Measurements from ENCODE around the gene SRPRB. TPM values are rescaled to one million over a fixed set of nuclear protein-coding genes. Genes with fewer than 3 reads are reported as not detected.

SRPRB gene
- total RNA-seq, 1 experiment from 2014 or later: 54.8 TPM

- Histone ChIP-seq H3K4me1 (ENCODE audit: insufficient read depth, low read length) (no peaks in the 10 kb centered on the region), H4K20me1 (ENCODE audit: control insufficient read depth, insufficient read depth, insufficient read length) (no peaks in the 10 kb centered on the region), H3K9me3 (ENCODE audit: control insufficient read depth, low read depth, low read length) (no peaks in the 10 kb centered on the region), H3K23me2 (ENCODE audit: insufficient read length, low read depth, low read length, poor library complexity, severe bottlenecking) (no peaks in the 10 kb centered on the region), H3K14ac (ENCODE audit: insufficient read depth, low read length) (no peak overlapping the region), H3K4ac (ENCODE audit: low read depth, low read length) (no peak overlapping the region), H2AFZ (ENCODE audit: low read length) (no peak overlapping the region), H2BK15ac (ENCODE audit: low read depth, low read length) (no peak overlapping the region), H3K4me2 (ENCODE audit: insufficient read depth, insufficient read length, low read length) (no peak overlapping the region), H4K91ac (ENCODE audit: insufficient read length, low read depth, low read length) (no peak overlapping the region), H3K27me3 (ENCODE audit: insufficient read depth, low read length) (no peaks in the 10 kb centered on the region), H4K8ac (replicated peaks; ENCODE audit: insufficient read length, low read depth, low read length) (no peak overlapping the region), H3K23ac (ENCODE audit: insufficient read length, low read depth, low read length) (no peak overlapping the region), H2BK20ac (ENCODE audit: low read depth, low read length, poor library complexity, severe bottlenecking) (no peak overlapping the region), H3K18ac (ENCODE audit: insufficient read length, low read depth, low read length) (no peak overlapping the region), H3K79me2 (ENCODE audit: insufficient read depth, low read length) (no peaks in the 10 kb centered on the region), H2AK5ac (ENCODE audit: insufficient read length, low read length) (no peak overlapping the region), H3K79me1 (ENCODE audit: insufficient read depth, low read depth, low read length, poor library complexity, severe bottlenecking) (no peaks in the 10 kb centered on the region), H2BK12ac (ENCODE audit: insufficient read length, low read depth, low read length) (no peak overlapping the region), H2BK5ac (ENCODE audit: insufficient read length, low read length) (no peak overlapping the region), H3K27ac (ENCODE audit: insufficient read length, low read depth, low read length) (no peak overlapping the region), H3K56ac (ENCODE audit: insufficient read length, low read depth, low read length) (no peak overlapping the region), H3K9ac (ENCODE audit: extremely low read depth, insufficient read length, low read length) (no peak overlapping the region), H2BK120ac (ENCODE audit: low read depth, low read length, poor library complexity, severe bottlenecking) (no peak overlapping the region), H3T11ph (ENCODE audit: low read length) (no peak overlapping the region), H4K5ac (ENCODE audit: insufficient read length, low read depth, low read length) (no peak overlapping the region)
- TF ChIP-seq, protein P1, sequence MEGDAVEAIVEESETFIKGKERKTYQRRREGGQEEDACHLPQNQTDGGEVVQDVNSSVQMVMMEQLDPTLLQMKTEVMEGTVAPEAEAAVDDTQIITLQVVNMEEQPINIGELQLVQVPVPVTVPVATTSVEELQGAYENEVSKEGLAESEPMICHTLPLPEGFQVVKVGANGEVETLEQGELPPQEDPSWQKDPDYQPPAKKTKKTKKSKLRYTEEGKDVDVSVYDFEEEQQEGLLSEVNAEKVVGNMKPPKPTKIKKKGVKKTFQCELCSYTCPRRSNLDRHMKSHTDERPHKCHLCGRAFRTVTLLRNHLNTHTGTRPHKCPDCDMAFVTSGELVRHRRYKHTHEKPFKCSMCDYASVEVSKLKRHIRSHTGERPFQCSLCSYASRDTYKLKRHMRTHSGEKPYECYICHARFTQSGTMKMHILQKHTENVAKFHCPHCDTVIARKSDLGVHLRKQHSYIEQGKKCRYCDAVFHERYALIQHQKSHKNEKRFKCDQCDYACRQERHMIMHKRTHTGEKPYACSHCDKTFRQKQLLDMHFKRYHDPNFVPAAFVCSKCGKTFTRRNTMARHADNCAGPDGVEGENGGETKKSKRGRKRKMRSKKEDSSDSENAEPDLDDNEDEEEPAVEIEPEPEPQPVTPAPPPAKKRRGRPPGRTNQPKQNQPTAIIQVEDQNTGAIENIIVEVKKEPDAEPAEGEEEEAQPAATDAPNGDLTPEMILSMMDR (conservative IDR thresholded peaks at IDR 0.05): no peak
- Mint-ChIP-seq H3K9me3 (no peaks in the 10 kb centered on the region), H3K4me1 (no peaks in the 10 kb centered on the region), H3K36me3 (ENCODE audit: insufficient read depth in 1 of 3, low read depth in 3 of 3) (peaks cover 0 to 3% (median 1%) of the 10 kb centered on the region in 3 experiments; a peak in 1 of 7 replicates), H3K4me3 (no peak overlapping the region), H3K27ac (peak overlapping the region in 1 of 3 experiments; percentile 79; a peak in 4 of 7 replicates), H3K27me3 (ENCODE audit: low read depth) (no peaks in the 10 kb centered on the region)
- WGBS (ENCODE audit: extremely low coverage, insufficient read length, low lambda C conversion rate): 100% methylated on average over 3 of the region's 14 CpGs
- peak; percentile 22 for DNase-seq
Observed at GRCh38 chr3:133834621-133835417, 29.2 kb downstream of the SRPRB start.
